A673 (cell line): ENCODE measurements around the gene KCNMA1.

Experiments
- CTCF ChIP-seq: fragments of 300-800, 200-600 bp; sonication (generic); conservative IDR thresholded peaks from 2 replicates; pipeline ENCODE4 v1.5.1; 2017; ENCODE audit warnings: low read depth, mild to moderate bottlenecking, antibody characterized with exemption, low read length, moderate library complexity, mixed read lengths
- EZH2 ChIP-seq: fragments of 200-600 bp; sonication (generic); IDR thresholded peaks from 2 replicates; pipeline ENCODE4 v1.6.1; 2017; ENCODE audit warnings: borderline replicate concordance, low read depth, mild to moderate bottlenecking, mixed read lengths, antibody characterized with exemption, low read length; ENCODE audit not compliant: poor library complexity, severe bottlenecking

GRCh38 chr10:77168161-77168560, 469.4 kb downstream of the KCNMA1 start:
- TF ChIP-seq CTCF (no peak), EZH2 (no peak)
